GM13976 (cell line): ENCODE measurements around the gene CTTNBP2NL.
"Not testable (repeated sequence)": the region's sequence is repeated elsewhere in the genome, so short reads cannot be mapped to it uniquely, and the experiment has no call there.

Source experiments
- DNase-seq: peaks from one replicate; pipeline ENCODE4 v3.0.0; 2012; ENCODE audit warnings: low spot score
- in situ Hi-C: fragments of 300-500 bp; cut with MboI; formaldehyde crosslinking; loops from one replicate; pipeline ENCODE4 v1.12.0; 2022; ENCODE audit warnings: low sequenced_read_pairs, mixed read lengths, inconsistent platforms; ENCODE audit not compliant: unreplicated experiment
- TF ChIP-seq, protein P1 (sequence below): IDR thresholded peaks from 2 replicates; pipeline ENCODE4 v1.5.1; 2012; ENCODE audit warnings: borderline replicate concordance, mild to moderate bottlenecking; ENCODE audit not compliant: insufficient read depth; ENCODE audit errors: extremely low read depth, missing control alignments, control extremely low read depth

CTTNBP2NL gene

DNA sequence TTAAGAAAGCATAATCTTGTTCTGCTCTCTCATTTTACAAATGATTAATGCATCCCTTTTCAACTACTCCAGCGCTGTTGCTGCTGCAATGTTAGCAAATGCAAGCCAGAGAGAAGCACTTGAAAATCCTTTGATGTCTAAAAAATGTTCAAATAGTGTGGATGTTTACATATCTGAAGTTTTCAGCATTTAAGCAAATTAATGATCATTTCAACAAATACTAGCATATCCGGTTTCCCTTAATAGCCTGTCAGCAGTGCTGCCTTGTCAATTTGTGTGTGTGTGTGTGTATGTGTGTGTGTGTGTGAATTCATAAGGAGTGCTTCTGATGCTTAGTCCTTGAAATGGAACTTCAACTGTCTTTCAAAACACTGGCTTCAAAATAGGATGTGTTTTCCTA lies 64.6 kb downstream of the CTTNBP2NL start:
- DNase-seq = no peak
- TF ChIP-seq, protein P1, sequence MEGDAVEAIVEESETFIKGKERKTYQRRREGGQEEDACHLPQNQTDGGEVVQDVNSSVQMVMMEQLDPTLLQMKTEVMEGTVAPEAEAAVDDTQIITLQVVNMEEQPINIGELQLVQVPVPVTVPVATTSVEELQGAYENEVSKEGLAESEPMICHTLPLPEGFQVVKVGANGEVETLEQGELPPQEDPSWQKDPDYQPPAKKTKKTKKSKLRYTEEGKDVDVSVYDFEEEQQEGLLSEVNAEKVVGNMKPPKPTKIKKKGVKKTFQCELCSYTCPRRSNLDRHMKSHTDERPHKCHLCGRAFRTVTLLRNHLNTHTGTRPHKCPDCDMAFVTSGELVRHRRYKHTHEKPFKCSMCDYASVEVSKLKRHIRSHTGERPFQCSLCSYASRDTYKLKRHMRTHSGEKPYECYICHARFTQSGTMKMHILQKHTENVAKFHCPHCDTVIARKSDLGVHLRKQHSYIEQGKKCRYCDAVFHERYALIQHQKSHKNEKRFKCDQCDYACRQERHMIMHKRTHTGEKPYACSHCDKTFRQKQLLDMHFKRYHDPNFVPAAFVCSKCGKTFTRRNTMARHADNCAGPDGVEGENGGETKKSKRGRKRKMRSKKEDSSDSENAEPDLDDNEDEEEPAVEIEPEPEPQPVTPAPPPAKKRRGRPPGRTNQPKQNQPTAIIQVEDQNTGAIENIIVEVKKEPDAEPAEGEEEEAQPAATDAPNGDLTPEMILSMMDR = no peak
- in situ Hi-C loops = no loop called here

DNA sequence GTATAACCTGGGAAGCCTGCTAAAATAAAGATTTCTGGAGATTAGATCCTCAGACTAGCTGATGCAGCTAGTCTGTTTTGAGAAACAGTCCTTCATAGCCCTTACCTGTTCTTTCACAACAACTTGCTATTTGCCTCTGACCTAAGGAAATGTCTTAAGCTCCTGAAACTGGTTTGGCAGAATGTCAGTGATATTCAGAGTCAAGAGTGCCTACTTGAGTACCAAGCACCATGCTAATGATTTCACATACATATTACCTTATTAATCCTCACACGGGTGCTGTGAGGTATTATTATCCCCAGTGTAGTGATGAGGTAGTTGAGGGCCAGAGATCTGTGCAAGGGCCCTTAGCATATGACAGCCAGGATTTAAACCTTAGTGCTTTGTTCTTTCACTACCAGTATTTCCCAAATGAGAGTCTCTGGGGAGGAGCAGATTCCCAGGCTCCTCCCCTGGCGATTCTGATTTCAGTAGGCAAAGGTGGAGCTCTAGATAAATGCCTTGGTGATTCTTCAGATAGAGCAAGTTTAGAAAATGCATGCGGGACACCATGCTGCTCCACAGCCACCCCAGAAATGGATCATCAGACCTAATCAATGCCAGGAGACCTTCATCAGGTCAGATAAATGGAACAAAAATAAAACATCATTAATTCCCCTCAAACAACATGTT lies 65.3 kb downstream of the CTTNBP2NL start:
- TF ChIP-seq, protein P1 = no peak
- in situ Hi-C loops = no loop called here
- no peak for DNase-seq

DNA sequence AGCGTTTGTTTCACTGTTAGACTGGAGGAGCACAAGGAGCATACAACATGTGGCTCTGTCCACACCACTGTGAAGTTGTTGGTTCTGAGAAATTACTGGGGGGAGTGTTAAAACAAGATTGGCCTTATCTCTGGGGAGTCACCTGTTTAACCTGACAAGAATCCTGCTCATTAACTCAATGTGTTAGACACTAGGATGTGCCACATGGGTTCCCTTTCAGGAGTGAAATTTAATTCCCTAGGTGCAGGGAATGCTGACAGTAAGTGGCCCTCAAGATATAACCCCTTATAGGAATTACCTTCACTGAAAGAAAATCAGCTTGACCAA lies 66.9 kb downstream of the CTTNBP2NL start:
- DNase-seq = no peak
- in situ Hi-C loops = no loop called here
- TF ChIP-seq, protein P1 = no peak

DNA sequence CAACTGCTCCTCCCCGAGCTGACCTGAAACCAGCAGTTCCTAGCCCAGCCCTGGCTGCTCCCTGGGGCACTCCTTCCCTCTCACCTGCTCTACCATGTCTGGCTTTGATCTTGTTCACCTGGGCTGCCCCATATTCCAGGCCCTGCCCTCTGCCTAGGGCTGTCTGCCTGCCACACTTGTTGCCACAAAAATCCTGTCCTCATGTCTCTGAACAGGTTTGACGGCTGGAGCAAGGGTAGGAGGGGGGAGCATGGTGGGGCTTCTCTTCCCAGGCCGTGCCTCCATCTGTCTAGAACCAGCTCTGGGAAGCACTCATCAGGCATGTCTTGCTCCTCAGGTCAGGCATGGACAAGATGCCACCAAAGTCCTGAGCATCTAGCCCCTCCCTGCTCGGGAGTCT lies 68.5 kb downstream of the CTTNBP2NL start:
- in situ Hi-C loops = no loop called here
- TF ChIP-seq, protein P1 = no peak
- no peak for DNase-seq

DNA sequence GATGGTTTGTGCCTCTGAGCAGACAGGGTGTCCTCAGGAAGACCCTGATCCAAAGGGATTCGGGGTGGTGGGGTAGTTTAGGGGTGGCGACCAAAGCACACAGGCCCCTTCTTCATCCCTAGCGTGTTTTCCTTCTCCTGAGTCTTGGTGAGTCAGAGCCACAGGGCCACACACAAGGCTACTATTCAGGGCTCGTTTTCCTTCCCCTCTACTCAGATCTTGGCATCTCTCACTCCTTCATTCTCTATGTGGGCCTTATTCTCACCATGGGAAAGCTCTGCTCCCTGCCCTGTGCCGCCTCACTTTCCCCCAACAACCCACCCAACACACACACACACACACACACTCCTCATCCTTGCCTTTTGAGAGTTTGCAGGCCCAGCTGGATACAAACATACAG lies 69.1 kb downstream of the CTTNBP2NL start:
- DNase-seq = no peak
- TF ChIP-seq, protein P1 = no peak
- in situ Hi-C loops = no loop called here

DNA sequence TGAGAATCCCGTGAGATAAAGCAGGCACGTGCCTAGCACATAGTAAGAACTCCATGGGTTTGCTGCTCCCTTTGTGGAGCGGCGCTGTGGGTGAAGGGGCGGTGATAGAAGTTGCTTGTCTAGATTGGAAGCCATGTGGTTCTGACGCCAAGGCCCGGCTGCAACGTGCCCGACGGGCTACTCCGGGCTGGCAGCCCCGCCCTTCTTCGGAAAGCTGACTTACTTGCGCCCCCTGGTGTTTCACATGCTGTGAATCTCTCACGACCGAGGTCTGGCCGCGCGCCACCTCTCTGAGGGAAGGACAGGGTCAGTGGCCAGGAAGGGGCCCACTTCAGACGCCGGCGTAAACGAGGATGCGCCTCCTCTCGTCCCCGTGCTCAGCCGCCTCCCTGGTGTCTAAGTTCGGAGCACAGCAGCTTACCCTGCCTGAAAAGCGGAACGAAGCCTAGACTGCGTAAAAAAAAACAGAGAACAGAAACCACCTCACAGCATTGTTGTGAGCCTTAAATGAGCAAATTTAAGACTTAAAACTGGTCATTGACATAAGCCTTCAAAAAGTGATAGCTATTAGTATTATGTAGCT lies 70.2 kb downstream of the CTTNBP2NL start:
- peak; percentile 86 for DNase-seq
- in situ Hi-C loops = no loop called here
- TF ChIP-seq, protein P1 = peak; percentile 81

DNA sequence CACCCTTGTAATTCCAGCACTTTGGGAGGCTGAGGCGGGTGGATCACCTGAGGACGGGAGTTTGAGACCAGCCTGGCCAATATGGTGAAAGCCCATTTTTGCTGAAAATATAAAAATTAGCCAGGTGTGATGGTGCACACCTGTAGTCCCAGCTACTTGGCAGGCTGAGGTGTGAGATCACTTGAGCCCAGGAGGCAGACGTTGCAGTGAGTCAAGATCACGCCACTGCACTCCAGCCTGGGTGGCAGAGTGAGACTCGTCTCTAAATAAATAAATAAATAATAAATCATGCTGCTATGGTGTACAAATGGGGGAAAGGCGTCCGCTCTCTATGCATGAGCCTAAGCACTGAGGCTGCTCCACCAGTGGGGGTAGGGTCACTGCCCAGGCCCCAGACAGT lies 74.3 kb downstream of the CTTNBP2NL start:
- DNase-seq, in situ Hi-C loops: not testable (repeated sequence)
